ENCODE measurements around the gene ENOX1.
A peak's percentile ranks its signal among the peaks of the same experiment; 100 is the strongest.

GRCh38 chr13:43405457-43405856 lies 381.3 kb downstream of the ENOX1 start:
- TF ChIP-seq CTCF (optimal IDR thresholded peaks at IDR 0.05 in 1 of 3, IDR thresholded peaks at IDR 0.05 in 1 of 3, conservative IDR thresholded peaks at IDR 0.05 in 1 of 3; ENCODE audit: extremely low read depth in 1 of 3, insufficient read depth in 2 of 3, low read length in 3 of 3) (peak in 2 of 3 experiments; percentile 12 to 19), EZH2 (IDR thresholded peaks at IDR 0.05; ENCODE audit: low read length) (no peak)

All from keratinocyte (primary cell).